Measurements from ENCODE around the gene USP40.

USP40 gene

DNA sequence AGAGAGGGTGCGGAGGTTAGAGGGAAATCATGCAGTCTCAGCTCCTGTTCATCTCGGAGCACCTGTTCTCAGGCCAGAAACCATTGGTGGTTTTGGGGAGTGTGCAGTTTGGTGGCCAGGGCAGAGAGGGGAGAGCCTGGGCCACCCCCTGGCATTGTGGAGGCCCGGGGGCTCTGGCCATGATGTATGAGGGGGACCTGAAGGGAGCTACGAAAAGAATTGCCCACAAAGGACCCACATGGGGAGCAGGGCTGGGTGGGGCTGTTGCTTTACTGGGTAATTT is 124.6 kb downstream of the USP40 start:
- DNase-seq, result no peak

GRCh38 chr2:233441161-233442027 is 125.2 kb downstream of the USP40 start:
- DNase-seq, result no peak

- DNase-seq, result no peak
These were observed 125.9 kb downstream of the USP40 start for GRCh38 chr2:233440714-233441113.

- no peak for DNase-seq
These were observed 126.3 kb downstream of the USP40 start for GRCh38 chr2:233440314-233440713.

DNA sequence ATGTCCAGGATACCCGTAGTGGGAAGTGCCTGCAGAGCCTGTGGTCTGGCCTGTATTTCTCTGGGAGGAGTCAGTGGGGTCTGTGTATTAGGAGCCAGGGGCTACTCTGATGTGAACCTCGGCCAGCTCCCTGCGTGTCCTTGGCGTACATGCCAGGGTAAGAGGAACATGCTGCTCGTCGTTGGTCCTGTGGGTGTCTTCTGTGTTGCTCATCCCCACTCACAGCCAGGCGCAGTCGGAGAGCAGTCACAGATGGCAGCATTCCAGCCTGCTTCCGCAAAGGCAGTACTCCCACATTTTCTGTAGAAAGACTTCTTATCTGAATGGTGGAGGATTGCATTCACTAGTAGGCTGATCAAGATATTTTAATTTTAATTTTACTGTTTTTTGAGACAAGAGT is 127.4 kb downstream of the USP40 start:
- DNase-seq, result no peak

- no peak for DNase-seq
These were observed 127.9 kb downstream of the USP40 start for GRCh38 chr2:233438573-233439147.

DNA sequence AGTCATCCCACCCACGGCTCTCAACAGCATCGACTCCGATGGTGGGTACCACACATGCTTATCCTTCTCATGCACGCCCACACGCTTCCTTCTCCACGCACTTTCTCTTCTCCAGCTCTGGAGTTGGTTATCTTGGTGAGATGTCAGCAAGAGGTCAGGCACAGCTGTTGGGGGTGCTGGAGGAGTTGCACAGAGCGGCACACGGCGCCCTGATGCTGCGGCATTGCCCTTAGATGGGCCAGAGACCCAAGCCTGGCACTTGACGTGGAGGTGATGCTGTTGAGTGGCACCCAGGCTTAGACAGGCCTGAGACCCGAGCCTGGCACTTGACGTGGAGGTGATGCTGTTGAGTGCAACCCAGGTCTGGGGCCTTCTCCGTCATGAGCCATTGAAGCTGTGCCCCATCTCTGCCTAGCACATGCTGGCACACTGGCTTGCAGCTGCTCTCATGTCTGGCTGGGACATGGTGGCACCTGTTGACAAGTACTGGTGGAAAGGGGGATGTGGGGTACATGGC is 129.1 kb downstream of the USP40 start:
- no peak for DNase-seq

DNA sequence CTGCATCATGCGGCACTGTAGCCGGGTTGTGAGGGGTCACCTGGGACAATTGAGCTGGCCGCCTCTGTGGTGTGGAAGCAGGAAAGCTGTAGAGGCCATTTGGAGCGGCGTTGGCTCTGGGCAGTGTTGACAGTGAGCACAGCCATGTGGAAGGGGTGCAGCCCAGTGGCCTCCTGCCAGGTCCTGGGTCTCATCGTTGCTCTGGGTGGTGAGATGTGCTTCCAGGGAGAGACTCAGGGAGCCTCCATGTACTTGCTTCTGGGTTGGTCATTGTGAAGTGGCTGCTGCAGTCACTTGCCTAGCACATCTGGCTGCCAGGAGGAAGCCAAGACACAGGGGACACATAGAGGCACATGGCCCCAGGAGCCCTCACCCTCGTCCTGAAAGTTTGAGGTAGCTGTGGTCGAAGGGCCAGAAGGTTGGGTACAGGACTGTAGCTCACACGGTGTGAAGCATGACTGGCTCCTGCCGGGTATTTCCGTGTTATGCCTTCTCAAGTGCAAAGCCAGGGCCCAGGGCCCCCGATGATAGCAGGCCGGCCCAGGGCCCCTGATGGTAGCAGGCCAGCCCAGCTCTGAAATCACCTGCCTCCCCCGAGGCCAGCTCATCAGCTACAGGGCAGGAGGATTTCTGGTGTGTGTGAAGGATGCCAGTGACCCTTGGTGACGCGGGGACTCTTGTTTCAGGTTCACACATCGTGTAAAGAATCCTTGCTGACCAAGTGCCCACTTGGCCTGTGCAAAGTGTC is 129.7 kb downstream of the USP40 start:
- no peak for DNase-seq

GRCh38 chr2:233436191-233436581 is 130.4 kb downstream of the USP40 start:
- DNase-seq, result no peak

- DNase-seq, result no peak
These were observed 131.0 kb downstream of the USP40 start for GRCh38 chr2:233435436-233436190.

- DNase-seq, result no peak
These were observed 131.8 kb downstream of the USP40 start for GRCh38 chr2:233434666-233435330.

DNA sequence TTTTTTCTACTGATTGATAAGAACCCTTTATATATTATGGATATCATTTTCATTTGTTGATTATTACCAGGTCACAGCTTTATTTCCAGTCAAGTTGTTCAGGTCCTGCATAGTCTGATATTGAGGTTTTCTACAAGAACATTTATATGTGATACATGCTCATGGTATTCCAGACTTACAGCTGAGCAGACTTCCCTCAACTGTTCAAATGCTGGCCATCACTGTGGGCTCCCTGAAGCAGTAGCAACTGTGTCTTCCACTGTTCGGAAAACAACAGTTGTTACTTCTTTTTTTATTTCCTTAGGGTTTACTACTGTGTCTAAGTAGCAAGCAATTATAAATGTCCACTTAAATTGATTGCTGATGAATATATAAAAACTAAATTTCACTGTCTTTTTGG is 132.8 kb downstream of the USP40 start:
- no peak for DNase-seq

DNA sequence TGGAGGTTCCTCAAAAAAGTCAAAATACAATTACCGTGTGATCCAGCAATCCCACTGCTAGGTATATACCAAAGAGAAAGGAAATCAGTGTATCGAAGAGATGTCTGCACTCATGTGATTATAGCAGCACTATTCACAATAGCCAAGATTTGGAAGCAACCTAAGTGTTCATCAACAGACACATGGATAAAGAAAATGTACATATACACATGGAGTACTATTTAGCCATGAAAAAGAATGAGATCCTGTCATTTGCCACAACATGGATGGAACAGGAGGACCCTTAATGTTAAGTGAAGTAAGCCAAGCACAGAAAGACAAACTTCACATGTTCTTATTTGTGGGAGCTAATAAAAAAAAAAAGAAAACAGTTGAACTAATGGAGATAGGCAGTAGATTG is 133.6 kb downstream of the USP40 start:
- DNase-seq, result no peak

DNA sequence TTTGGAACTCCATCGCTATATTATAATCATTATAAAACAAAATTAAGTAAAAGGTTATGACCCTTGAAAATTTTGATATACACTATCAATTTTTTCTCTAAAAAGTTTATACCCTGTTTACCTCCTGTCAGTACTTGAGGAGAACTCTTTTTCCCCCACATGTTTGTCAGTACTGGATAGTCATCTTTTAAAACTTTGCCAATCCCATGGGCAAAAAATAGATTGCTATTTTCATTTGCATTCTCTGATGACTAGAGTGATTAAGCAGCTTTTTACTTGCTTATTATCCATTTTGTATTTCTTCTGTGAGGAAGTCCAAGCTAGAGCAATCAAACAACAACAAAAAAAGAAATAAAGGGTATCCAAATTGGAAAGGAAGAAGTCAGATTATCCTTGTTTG is 135.9 kb downstream of the USP40 start:
- no peak for DNase-seq

DNA sequence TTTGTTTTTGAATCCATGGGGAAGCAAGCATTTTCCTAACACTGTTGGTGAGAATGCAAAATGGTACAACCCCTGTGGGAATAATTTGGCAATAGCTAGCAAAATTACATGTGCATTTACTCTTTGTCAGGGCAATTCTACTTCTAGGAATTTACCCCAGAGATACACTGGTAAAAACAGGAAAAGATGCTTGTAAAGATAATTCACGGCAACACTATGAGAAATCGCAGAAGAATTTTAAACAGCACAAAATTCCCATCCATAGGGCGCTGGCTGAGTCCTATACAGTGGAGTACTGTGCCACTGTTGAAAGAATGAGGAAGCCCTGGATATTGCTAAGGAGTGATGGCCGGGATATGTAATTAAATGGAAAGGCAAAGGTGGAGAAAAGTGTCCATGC is 136.5 kb downstream of the USP40 start:
- DNase-seq, result no peak

DNA sequence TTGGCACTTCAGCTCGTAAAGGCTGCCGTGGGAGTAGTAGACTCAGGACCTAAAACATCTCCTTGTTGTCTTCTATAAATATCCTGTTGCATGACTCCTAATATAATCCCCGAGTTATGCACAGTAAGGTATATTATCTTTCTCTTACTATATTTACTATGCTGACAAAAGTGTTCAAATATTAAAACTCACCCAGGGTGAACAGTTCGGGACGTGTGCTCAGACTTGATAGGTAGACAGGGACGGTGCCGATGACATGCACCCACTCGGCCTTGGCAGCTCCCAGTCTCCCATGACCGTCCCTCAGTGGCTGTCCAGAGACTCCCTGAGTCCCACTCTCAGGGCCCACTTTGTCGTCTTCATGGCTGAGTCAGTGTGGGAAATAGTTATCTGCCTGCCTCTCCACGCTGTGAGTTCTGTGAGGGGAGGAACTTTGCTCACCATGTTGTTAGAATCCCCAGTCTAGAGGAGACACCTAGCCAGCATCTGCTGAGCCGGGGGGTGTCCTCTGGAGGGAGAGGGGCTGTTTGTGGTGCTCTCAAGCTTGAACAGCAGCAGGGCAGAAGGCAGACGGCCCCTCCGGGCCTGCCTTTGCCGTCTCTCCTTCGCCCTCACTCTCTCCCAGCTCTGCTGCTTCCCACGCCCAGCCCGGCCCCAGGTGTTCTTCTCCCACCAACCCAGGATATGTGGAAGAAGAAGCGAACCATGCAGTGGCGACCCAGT is 137.2 kb downstream of the USP40 start:
- no peak for DNase-seq

- no peak for DNase-seq
These were observed 138.1 kb downstream of the USP40 start for GRCh38 chr2:233428438-233428837.

DNA sequence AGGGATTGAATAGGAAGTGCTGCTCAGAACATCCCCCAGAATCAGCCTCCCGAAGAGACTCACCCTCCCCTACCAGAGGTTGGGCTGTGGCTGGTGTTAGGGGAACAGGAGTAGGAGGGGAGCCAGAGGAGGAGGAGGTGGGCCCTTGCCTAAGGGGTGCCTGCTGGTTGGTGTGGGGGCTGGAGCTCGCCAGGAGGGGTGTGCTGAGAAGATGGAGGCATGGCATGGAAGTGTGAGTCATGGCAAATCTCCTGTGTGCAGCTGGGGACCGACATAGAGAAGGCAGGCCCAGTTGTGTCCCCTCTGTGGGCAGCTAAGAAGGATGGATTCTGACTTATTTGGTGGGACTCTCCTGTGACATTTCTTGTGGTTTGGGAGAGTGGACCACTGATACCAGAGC is 138.6 kb downstream of the USP40 start:
- no peak for DNase-seq

DNA sequence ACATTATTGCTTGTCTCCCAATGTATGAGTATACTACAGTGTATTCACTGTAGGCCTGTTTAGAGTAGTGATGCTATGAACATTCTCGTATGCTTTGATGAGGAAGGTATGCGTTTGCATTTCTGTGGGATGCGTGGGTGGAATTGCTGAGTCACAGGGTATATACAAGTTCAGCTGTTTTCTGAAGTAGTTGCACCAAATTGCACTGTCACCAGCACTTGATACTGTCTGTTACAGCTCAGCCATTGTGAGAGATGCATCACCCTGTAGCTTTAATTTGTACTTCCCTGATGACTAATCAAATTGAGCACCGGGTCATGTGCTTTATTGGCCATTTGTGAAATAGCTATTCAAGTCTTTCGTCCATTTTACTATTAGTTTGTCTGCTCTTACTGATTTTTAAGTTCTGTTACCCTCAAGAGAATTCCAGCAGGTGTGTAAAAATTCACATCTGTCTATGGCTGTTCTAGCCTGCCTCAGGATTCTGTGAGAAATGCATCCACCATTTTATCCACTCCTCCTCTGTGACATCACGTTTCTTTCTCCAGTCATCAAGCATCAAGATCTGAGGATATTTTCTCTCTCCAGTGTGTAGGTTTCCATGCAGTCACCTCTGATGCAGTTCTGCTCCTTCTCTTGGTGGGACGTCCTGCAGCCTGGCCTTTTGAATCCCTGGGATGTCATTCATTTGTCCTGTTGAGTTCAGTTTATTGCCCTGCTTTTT is 139.8 kb downstream of the USP40 start:
- peak; percentile 58 for DNase-seq
